GM21367 (cell line): Measurements from ENCODE around the gene SLC7A11.

Experiments used
- ATAC-seq: cut with Tn5 transposase; IDR thresholded peaks from one replicate; pipeline ENCODE4 v1.9.1; 2021; ENCODE audit not compliant: unreplicated experiment

The SLC7A11 gene

GRCh38 chr4:138242076-138242833 lies at the start of gene SLC7A11:
SLC7A11 (minus strand) TSS chr4:138242349; CDS start chr4:138242069, 280 bp downstream.
- peak; percentile 98 for ATAC-seq

GRCh38 chr4:138291431-138291830 lies 49.3 kb upstream of the SLC7A11 start:
- ATAC-seq, result no peak

- no peak for ATAC-seq
Measured at GRCh38 chr4:138290805-138291204, 48.7 kb upstream of the SLC7A11 start.

GRCh38 chr4:138279286-138279685 lies 37.1 kb upstream of the SLC7A11 start:
- no peak for ATAC-seq

GRCh38 chr4:138277133-138277532 lies 35.0 kb upstream of the SLC7A11 start:
- ATAC-seq, result no peak

GRCh38 chr4:138275963-138276621 lies 33.9 kb upstream of the SLC7A11 start:
- no peak for ATAC-seq

- ATAC-seq, result no peak
Measured at GRCh38 chr4:138275216-138275615, 33.1 kb upstream of the SLC7A11 start.

- no peak for ATAC-seq
Measured at GRCh38 chr4:138269175-138269574, 27.0 kb upstream of the SLC7A11 start.

GRCh38 chr4:138267835-138268234 lies 25.7 kb upstream of the SLC7A11 start:
- no peak for ATAC-seq

- ATAC-seq, result no peak
Measured at GRCh38 chr4:138266948-138267347, 24.8 kb upstream of the SLC7A11 start.

- no peak for ATAC-seq
Measured at GRCh38 chr4:138263247-138263816, 21.2 kb upstream of the SLC7A11 start.

- no peak for ATAC-seq
Measured at GRCh38 chr4:138262469-138262868, 20.3 kb upstream of the SLC7A11 start.

GRCh38 chr4:138262030-138262429 lies 19.9 kb upstream of the SLC7A11 start:
- no peak for ATAC-seq

GRCh38 chr4:138259824-138260223 lies 17.7 kb upstream of the SLC7A11 start:
- no peak for ATAC-seq

- no peak for ATAC-seq
Measured at GRCh38 chr4:138259271-138259670, 17.1 kb upstream of the SLC7A11 start.

- no peak for ATAC-seq
Measured at GRCh38 chr4:138256608-138257007, 14.5 kb upstream of the SLC7A11 start.

- ATAC-seq, result no peak
Measured at GRCh38 chr4:138255917-138256597, 13.9 kb upstream of the SLC7A11 start.

- no peak for ATAC-seq
Measured at GRCh38 chr4:138252551-138252950, 10.4 kb upstream of the SLC7A11 start.

- no peak for ATAC-seq
Measured at GRCh38 chr4:138251938-138252337, 9.8 kb upstream of the SLC7A11 start.

GRCh38 chr4:138249132-138249531 lies 7.0 kb upstream of the SLC7A11 start:
- ATAC-seq, result no peak

- ATAC-seq, result no peak
Measured at GRCh38 chr4:138248058-138248457, 5.9 kb upstream of the SLC7A11 start.

- no peak for ATAC-seq
Measured at GRCh38 chr4:138247643-138248042, 5.5 kb upstream of the SLC7A11 start.
